Measurements from ENCODE around the gene CLASRP.

The CLASRP gene

DNA sequence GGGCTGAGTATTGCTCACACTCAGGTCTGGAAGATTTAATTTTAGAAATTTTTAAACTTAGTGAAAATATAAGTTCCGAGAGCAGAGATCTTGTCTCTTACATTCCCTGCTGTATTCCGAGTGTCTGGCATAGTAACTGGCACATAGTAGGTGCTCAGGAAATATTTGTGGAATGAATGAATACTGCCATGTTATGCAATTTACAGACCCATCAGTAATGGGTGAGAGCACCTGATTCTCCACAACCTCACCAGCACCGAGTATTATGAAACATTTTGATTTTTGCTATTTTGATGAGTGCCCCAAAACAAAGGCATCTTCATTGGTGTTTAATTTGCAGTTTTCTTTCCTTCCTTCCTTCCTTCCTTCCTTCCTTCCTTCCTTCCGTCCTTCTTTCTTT, 15.8 kb upstream of the CLASRP start:
- no peak for DNase-seq

DNA sequence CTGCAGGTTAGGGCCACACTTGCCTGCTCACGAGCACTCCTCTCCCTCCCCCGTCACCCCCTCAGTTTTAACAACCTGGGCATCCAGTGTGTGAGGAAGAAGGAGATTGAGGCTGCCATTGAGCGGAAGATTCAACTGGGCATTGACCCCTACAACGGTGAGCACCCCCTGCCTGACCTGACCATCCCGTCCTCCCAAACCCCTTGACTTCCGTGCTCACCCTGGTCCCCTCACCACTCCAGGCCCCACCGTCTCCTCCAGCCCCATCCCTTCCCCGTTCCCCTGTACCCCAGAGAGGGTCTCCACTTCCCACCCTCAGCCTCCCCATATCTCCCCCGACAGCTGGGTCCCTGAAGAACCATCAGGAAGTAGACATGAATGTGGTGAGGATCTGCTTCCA, 13.6 kb upstream of the CLASRP start:
- DNase-seq: no peak

DNA sequence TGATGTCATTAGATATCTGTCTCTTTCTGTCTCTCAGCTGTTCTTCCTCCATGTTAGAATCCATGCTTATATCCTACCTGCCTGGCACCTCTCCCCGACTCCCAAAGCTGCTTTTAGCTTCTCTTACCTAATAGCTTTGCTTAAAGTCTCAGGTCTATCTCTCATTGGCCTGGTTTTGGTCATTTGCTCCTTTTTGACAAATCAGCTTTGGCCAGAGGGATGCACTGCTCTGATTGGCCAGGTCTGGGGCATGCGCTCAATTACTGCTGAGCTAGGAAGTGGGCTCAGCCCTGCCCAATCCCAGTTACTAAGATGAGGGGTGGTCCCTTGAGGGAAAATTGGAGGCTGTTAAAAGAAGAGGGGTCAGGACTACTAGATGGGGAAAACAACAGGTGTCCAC, 11.5 kb upstream of the CLASRP start:
- DNase-seq: no peak

DNA sequence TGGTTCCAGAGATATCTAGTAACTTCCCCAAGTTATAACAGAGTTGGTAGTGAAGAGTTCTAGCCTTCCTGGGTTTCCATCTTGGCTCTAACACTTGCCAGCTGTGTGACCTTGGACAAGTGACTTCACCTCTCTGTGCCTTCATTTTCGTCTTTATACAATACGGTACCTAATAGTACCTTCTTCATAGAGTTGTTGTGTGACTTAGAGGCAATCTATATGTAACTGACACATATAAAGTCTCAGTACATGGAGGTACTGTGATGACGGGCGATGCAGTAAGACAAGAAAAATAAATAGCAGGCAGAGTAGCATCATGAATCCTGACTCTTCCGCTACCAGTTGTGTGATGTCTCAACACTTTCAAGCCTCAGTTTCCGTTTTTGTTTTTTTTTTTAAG, 8.0 kb upstream of the CLASRP start:
- no peak for DNase-seq

DNA sequence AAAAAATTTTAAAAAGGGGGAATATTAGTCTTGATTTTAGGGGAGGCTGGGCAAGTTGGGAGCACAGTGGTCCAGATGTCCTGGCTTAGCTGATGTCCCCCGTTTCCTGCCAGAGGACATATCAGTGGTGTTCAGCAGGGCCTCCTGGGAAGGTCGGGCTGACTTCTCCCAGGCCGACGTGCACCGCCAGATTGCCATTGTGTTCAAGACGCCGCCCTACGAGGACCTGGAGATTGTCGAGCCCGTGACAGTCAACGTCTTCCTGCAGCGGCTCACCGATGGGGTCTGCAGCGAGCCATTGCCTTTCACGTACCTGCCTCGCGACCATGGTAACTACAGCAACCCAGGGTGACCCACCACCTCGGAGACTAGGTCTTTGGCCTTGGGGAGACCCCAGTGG, 6.4 kb upstream of the CLASRP start:
- no peak for DNase-seq

DNA sequence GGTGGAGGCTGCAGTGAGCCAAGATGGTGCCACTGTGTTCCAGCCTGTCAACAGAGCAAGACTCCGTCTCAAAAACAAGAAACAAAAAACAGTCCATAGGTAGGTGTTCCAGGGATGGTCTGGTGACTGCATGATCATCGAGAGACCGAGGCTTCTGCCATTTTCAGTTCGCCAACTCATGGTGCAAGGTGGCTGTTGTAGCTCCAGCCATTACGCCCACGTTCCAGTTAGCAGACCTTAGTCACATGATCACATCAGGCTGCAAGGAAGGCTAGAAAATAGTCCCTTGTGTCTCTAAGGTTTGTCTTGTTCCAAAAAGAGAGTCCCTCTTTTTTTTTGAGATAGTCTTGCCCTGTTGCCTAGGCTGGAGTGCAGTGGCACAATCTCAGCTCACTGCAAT, 3.1 kb upstream of the CLASRP start:
- no peak for DNase-seq

DNA sequence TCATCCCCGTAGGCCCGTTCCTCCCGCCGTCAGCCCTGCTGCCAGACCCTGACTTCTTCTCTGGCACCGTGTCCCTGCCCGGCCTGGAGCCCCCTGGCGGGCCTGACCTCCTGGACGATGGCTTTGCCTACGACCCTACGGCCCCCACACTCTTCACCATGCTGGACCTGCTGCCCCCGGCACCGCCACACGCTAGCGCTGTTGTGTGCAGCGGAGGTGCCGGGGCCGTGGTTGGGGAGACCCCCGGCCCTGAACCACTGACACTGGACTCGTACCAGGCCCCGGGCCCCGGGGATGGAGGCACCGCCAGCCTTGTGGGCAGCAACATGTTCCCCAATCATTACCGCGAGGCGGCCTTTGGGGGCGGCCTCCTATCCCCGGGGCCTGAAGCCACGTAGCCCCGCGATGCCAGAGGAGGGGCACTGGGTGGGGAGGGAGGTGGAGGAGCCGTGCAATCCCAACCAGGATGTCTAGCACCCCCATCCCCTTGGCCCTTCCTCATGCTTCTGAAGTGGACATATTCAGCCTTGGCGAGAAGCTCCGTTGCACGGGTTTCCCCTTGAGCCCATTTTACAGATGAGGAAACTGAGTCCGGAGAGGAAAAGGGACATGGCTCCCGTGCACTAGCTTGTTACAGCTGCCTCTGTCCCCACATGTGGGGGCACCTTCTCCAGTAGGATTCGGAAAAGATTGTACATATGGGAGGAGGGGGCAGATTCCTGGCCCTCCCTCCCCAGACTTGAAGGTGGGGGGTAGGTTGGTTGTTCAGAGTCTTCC, 1.3 kb upstream of the CLASRP start:
- no peak for DNase-seq

DNA sequence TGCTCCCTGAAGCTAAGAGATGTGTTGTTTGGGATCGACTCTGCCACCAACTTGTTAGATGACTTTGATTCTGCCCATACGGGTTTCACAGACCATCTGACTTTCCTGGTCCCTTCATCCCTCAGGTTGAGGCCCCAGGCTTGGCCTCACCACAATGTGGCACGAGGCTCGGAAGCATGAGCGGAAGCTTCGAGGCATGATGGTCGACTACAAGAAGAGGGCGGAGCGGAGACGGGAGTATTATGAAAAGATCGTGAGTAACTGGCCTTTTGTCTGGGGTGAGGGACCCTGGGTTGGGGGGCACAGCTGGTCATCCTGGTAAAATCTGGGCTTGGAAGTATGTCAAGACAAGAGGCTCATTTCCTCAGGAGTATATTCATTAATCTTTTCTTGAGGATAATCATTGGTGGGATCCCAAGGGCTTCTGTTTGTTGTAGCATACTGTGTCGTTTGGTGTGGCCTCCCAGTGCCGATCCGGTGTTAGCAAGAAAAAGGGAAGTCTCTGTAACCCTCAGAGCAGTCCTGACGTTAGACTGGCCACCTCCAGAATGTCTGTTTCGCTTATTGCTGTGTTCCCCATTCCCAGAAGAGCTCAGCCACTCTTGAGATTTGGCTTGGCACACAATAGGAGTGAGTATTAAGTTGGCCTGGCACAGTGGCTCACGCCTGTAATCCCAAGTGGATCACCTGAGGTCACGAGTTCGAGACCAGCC, 1.4 kb downstream of the CLASRP start:
- no peak for DNase-seq

DNA sequence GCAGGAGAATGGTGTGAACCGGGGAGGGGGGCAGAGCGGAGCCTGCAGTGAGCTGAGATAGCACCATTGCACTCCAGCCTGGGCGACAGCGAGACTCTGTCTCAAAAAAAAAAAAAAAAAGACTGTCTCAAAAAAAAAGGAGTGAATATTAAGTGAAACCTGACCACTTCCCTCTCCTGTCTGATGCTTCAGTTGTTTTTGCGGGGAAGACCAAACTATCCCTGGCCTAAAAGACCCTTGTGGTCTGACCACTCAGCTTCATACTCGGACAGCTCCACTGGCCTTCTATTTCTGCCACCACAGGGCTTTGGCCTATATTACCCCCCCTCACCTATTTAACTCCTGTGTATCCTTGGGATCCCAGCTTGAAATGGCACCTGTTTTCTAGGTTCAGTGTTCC, 2.3 kb downstream of the CLASRP start:
- no peak for DNase-seq

DNA sequence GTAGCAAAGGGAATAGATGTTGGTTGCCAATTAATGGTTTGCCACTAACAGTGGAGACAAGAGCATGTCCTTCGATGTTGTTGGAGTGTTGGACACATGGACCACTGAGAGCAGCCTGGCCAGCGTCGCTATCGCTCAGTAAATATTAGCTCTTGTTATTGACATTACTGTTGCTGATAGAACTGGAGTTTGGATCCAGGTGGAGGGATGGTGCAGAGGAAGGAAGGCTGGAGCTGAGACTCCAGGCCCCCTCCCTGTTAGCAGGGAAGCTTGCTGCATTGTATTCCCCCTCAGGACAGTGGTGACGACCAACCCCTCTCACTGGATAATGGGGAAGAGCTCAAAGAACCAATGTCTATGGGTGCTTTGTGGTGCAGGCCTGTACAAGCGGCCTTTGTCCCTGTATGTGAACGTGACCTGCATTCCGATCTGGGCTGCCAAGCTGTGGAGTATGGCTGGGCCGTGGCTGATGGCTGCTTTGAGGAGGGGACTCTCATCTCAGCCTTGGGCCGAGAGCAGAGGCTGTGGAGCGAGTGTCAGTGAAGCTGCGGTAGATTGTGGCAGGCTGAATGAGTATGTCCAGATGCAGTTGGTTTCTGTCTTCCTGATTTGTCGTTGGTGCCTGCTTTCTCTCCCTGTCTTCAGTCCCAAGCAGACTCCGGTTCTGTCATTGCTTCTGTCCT, 7.0 kb downstream of the CLASRP start:
- DNase-seq: no peak

DNA sequence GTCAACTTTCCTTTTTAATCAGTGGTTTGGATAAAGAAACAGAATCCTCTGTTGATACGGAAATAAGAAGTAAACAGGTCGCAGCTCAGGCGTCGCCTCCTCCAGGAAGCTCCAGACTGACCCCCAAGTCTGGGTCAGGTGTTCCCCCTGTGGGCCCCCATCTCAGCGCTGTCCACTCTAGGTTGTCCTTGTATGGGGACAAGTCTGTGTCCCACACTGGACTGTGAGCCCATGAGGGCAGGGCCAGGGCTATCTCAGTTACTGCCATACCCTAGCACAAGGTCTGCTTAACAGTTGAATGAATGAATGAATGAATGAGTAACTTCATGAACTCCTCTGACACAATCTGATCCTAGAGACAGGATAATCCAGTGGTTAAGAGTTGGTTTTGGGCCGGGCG, 7.5 kb downstream of the CLASRP start:
- DNase-seq: no peak

DNA sequence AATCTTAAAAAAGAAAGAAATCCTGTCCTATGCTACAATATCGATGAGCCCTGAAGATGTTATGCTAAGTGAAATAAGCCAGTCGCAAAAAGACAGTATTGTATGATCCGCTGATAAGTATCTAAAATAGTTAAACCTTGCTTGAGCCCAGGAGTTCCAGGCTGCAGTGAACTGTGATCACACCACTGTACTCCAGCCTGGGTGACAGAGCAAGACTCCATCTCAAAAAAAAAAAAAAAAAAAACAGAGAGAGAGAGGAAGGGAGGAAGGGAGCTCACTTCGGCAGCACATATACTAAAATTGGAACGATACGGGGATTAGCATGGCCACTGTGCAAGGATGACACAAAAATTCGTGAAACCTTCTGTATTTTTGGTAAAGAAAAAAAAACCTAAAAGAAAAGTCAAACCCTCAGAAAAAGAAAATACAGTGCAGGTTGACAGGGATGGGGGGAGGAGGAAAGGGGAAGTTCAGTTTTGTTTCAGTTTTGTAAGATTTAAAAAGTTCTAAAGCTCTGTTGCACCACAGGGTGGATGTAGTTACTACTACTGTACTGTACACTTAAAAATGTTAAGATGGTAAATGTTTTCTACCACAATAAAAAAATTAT, 8.4 kb downstream of the CLASRP start:
- no peak for DNase-seq

DNA sequence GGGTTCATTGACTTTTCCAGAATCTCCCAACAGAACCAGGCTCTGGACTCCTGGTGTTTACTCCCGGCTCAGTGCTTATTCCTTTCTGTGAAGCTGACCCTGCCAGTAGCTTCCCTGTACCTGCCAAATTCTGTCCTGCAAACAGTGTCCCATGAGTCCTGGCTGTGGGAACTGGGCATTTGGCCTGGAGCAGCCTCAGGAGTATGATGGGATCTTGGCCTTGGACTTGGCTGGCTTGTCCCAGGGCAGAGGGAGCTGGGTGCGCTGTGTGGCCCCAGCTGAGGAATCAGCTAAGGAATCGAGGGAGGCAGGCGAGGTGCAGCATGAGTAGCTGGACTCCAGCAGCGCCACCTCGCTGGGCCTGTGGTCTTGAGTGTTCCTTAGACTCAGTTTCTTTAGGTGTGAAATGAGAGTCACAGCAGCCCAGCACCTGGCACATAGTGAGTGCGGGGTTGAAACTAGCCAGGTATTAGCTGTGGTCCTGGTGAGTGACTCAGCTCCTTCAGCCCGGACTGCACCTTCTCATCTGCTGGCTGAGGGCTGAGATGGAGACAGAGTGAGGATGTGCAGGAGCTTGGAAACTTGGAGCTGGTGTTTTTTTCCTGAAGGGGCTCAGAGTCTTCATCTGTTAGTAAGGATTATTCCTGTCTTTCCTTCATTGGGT, 10.4 kb downstream of the CLASRP start:
- DNase-seq: no peak

DNA sequence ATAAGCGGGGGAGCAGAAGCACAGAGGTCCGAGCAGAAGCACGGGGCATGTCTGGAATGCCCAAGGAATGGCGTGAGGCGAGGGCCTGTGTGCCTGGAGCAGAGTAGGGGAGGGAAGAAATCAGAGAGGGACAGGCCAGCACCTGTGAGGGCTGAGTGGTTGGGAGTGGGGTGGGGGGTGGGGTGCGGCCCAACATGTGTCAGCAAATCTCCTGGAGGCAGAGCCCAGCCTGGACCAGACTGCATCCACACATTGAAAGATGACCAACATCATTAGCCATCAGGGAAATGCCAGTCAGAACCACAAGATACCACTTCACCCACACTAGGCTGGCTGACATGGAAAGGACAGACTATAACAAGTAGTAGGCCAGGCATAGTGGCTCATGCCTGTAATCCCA, 11.2 kb downstream of the CLASRP start:
- no peak for DNase-seq

DNA sequence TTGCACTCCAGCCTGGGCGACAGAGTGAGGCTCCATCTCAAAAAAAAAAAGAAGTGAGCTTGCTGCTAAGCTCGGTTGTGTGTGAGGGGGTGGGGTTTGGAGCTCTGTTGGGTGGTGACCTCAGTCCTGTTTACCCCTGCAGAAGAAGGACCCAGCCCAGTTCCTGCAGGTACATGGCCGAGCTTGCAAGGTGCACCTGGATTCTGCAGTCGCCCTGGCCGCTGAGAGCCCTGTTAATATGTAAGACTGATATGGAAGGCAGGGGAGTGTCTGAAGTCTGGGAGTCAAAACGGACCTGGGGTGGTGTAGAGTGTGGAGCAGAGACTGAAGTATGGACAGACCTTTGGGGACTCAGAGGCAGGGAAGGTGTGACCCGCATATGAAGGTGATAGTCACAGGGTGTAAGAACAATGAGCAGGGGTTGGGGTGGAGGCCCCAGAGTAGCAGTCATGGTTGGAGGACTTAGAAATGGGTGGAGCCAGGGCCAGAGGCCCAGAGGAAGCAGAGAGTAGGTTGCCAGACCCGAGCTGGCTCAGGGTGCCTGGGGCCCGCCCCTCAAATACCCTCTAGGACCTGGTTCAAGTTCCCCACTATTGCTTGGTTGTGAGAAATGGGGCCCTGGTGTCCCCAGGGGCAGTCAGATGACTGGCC, 13.2 kb downstream of the CLASRP start:
- no peak for DNase-seq

DNA sequence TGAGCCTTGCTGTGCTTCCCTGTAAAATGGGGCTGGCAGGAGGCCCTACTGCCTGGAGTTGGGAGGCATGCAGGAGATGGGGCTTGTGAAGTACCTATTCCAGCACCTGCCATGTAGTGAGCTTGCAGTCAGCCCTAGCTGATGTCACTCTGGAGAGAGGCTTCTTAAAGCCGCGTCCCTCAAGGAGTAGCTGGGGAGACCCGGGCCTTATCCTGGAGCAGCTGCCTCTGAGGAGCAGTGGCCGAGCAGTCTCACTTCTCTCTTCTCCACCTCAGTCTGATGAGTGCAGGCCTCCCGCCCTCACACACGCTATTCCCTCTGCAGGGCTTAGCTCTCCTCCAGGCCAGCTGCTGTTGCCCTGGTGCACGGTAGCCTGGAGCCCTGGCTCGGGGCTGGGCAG, 18.0 kb downstream of the CLASRP start:
- DNase-seq: no peak

DNA sequence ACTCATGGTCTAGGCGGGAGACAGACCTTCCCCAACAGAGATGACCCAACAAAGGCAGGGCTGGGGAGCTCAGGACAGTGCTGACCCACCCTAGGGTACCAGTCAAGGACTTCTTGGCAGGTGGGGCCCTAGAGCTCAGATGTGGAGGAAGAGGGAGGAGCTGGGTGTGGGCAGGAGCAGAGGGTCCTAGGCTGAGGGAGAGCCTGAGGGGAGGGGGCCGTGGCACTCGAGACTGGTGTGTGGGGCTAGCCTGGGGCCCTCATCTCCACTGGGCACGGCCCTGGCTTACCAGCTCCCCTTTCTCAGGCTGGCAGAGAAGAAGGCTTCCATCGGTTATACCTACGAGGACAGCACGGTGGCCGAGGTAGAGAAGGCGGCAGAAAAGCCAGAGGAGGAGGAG, 18.6 kb downstream of the CLASRP start:
- DNase-seq: no peak

DNA sequence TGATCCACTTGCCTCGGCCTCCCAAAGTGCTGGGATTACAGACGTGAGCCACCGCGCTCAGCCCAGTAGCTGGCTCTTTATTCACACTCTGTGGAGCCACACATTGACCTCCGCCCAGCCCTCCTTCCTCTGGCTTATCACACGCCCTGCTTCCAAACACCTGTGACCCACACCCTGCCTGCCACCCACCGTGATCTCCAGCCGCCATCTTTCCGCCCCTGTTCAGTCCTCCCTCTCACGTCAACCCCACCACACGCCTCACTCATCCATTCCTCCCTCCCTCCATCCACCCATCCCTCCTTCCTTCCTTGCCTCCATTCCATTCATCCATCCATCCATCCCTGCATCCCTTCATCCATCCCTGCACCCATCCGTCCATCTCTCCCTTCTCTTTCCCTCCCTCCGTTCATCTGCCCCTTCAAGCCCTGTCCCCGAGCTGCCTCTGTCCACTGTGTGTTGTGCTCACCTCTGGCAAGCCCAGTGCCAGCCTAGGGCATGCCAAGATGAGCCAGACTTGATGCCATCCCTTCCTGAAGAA, 19.8 kb downstream of the CLASRP start:
- DNase-seq: no peak

DNA sequence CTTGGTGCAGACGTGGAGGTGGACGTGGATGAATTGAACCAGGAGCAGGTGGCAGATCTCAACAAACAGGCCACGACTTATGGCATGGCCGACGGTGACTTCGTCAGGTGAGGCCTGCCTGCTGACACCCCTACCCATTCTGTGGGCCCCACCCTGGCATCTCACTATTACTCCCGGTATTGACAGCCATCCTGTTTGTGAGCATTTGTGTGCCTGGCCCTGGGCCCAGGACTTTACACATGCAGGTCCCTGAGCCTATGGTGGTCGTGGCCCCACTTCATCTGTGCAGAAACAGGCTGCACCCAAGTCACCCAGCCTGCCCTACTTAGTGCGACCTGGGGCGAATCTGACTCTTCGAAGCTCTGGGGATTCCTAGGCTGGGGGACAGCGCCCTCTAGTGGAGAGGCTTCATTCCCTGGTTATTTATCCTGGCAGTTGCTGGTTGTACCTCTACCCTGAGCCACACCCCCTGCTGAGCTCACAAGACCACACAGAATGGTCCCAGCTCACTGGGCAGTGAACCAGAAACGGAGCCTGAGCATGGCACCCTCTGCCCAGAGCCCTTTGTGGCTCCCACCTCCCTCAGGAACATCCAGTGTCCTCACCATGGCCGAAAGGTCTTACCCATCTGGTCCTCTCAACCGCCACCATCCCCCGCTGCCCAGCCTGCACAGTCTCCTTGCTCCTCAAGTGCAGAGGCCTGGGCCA, 20.6 kb downstream of the CLASRP start:
- DNase-seq: no peak

DNA sequence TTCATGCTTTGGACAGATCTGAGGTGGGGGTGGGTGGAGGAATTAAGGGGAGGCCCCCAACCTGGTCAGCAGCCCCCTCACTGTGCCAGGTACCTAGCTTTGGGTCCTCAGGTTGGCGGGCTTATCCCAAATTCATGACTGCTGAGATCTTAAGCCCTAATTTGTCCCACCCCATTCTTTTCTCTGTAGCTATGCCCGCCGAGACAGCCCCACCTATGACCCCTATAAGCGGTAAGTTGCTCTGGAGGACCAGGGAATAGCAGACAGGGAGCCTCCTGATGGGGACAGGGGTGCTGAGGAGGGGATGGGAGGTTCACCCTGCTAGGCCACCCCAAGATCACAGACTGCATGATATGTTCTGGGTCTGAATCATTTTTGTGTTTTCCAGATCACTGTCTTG, 23.1 kb downstream of the CLASRP start:
- no peak for DNase-seq

All from DMS79 (cell line).